Lower leg skin (tissue), 4 donors: Measurements from ENCODE around the gene SLX9. TPM values are rescaled to one million over a fixed set of nuclear protein-coding genes. Genes with fewer than 3 reads are reported as not detected.

Experiments
- DNase-seq, 2 donors: peaks; one replicate each; pipeline ENCODE4 v3.0.0-alpha.2; 2019; ENCODE audit warnings: low spot score in 2 of 2
- H3K4me3 ChIP-seq: fragments of 200-600 bp; sonication (generic); 2 replicates; pipeline ENCODE4 v1.5.1; 2017; ENCODE audit warnings: mild to moderate bottlenecking, low read depth; ENCODE audit not compliant: poor library complexity, severe bottlenecking
- POLR2A ChIP-seq, 2 donors: fragments of 450-650 bp; IDR thresholded peaks; one replicate each; pipeline ENCODE4 v1.6.1; 2016 to 2017; ENCODE audit warnings: antibody characterized with exemption in 2 of 2, mild to moderate bottlenecking in 1 of 2, moderate library complexity in 1 of 2
- WGBS, 2 donors: methylation state at CpG; one replicate each; pipeline ENCODE4 v1.1.5; 2018; 5-methylcytosine and 5-hydroxymethylcytosine counted together
- intact Hi-C: fragments of 100-400 bp; cut with DNase I; formaldehyde crosslinking; loops from one replicate; pipeline ENCODE4 v1.15.0; 2023; ENCODE audit warnings: low total_unique reads
- total RNA-seq, 4 donors: library from RNA; depleted of rRNA; stranded (reverse); fragments of >200 nt; gene quantifications; one replicate each; pipeline ENCODE4 v1.1.0, GENCODE V29; 2016
- TF ChIP-seq, protein P1 (sequence below), 3 donors: fragments of 450-650 bp; IDR thresholded peaks; one replicate each; pipeline ENCODE4 v1.5.1; 2016; ENCODE audit warnings: antibody characterized with exemption in 3 of 3, mild to moderate bottlenecking in 3 of 3, moderate library complexity in 2 of 3

The SLX9 gene
- total RNA-seq, 4 donors from 2014 or later = 19.0 to 36.4 (median 31.6) TPM

DNA sequence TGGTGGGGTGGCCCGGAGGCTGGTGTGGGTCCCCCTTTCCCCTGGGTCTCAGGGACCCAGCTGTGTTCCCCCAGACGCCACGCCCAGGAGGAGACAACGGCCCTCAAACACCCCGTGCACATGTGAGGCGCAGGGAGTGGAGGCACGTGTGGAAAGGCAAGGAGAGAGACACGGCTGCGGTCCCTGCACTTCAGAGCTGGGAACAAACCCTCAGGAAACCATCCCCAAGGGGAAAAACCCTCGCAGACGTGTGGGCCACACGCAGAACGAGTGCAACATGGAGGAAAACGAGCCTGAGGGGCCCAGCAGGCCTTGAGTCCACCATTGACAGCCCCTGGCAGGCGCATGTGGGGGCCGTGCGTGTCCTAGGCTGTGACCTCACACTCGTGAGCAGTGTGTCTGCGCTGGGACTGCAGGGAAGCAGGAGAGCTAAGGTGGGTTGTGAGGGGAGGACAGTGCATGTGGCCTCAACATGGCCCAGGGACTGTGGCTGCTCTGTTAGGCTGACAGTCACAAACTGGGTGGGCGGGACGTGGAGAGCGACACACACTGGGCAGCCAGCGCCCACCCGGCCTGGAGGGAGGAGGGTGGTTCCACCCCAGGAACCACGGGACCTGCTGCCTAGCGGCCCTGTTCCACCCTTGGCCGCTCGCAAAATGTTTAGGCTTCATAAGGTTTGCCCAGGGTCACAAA, 39.1 kb upstream of the SLX9 start:
- no peak overlapping the region for H3K4me3 ChIP-seq
- DNase-seq = no peak
- intact Hi-C loops = no loop called here
- TF ChIP-seq, protein P1, sequence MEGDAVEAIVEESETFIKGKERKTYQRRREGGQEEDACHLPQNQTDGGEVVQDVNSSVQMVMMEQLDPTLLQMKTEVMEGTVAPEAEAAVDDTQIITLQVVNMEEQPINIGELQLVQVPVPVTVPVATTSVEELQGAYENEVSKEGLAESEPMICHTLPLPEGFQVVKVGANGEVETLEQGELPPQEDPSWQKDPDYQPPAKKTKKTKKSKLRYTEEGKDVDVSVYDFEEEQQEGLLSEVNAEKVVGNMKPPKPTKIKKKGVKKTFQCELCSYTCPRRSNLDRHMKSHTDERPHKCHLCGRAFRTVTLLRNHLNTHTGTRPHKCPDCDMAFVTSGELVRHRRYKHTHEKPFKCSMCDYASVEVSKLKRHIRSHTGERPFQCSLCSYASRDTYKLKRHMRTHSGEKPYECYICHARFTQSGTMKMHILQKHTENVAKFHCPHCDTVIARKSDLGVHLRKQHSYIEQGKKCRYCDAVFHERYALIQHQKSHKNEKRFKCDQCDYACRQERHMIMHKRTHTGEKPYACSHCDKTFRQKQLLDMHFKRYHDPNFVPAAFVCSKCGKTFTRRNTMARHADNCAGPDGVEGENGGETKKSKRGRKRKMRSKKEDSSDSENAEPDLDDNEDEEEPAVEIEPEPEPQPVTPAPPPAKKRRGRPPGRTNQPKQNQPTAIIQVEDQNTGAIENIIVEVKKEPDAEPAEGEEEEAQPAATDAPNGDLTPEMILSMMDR (IDR thresholded peaks at IDR 0.05) = no peak
- no peak for TF ChIP-seq POLR2A (IDR thresholded peaks at IDR 0.05)
- 80 to 84% methylated on average over 26 of the region's 28 CpGs for WGBS, 2 donors

DNA sequence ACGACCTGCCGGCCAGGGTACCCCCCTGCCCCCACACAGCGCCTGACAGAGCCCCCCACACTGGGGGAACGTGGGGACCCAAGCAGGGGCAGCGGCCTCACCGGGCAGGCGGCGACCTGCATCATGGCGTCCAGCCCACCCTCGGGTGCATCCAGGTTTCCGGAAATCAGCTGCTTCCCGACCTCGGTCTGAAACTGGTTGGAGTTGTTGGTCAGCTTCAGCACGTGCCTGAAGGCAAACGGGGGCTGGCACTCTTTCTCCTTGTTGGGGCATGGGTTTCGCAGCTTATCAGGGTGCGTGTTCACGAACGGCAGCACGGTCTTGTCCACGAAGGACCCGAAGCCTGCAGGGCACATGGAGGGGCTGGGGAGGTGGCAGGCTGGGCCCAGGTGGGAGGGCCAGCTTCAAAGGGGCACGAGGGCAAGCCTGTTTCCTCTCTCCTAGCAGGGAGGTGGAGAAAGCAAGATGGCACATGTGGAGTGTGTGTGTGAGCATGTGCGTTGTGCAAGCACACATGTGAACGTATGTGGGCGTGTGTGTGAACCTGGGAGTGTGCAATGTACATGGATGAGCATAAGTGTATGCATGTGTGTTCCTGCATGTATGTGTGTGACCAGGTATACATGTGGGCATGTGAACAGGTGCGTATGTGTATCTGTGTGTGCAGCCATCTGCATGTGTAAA, 38.3 kb upstream of the SLX9 start:
- 50 to 57% methylated on average over 26 to 27 of the region's 27 CpGs for WGBS, 2 donors
- intact Hi-C loops = no loop called here
- H3K4me3 ChIP-seq = no peak overlapping the region
- DNase-seq = no peak
- no peak for TF ChIP-seq POLR2A (IDR thresholded peaks at IDR 0.05)
- TF ChIP-seq, protein P1 (IDR thresholded peaks at IDR 0.05) = no peak

DNA sequence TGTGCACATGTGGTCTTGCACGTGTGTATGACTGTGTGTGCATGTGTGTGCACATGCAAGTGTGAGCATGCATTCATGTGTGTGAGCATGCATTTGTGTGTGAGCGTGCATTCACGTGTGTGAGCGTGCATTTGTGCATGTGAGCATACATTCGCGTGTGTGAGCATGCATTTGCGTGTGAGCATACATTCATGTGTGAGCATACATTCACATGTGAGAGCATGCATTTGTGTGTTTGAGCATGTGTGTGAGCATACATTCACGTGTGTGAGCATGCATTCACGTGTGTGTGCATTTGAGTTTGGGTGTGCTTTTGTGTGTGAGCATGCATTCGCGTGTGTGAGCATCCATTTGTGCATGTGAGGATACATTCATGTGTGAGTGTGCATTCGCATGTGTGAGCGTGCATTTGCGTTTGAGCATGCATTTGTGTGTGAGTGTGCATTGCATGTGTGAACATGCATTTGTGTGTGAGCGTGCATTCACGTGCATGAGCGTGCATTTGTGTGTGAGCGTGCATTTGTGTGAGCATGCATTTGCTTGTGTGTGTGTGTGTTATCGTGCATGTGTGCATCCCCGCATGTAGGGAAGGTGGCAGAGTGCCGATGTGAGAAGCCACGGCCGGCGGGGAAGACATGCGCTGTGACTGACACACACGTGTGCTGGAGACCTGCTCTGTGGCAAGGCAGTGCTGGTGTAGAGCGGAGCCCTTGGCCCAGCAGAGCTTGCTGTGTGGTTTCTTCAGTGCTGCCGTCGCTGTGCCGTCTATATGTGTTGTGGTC, 37.4 kb upstream of the SLX9 start:
- H3K4me3 ChIP-seq = no peak overlapping the region
- 89 to 91% methylated on average over 30 of the region's 30 CpGs for WGBS, 2 donors
- intact Hi-C loops = no loop called here
- no peak for TF ChIP-seq POLR2A (IDR thresholded peaks at IDR 0.05)
- TF ChIP-seq, protein P1 (IDR thresholded peaks at IDR 0.05) = no peak
- DNase-seq = no peak

DNA sequence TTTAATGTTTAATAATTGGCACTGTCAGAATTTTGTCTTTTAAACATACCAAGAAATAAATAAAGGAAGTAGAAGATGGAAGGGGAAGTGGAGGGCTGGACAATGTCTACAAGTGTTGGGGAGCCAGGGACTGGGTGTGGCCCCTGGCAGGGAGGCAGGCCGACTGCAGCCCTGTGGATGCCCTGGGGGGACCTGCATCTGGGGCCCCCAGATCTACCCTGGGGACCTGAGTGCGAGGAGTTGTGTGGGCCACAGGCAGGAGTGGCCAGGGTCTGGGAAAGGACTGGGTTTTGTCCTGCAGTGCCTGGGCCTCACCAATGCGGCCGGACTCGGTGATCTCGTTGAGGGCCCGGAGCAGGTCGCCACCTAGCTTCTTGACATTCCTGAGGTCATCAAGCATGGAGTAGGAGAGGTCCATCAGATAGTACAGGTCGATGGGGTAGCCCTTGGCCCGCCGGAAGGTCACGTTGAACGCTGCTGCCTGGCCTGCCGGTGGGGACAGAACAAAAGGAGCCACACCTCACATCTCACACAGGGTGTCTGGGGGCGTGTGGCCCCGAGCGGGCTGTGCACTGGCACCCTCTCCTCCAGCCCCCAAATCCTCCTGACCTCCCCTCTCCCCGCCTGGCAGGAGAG, 36.7 kb upstream of the SLX9 start:
- 82 to 91% methylated on average over 18 of the region's 18 CpGs for WGBS, 2 donors
- no peak overlapping the region for H3K4me3 ChIP-seq
- TF ChIP-seq, protein P1 (IDR thresholded peaks at IDR 0.05) = no peak
- TF ChIP-seq POLR2A (IDR thresholded peaks at IDR 0.05) = no peak
- DNase-seq = no peak
- intact Hi-C loops = no loop called here

DNA sequence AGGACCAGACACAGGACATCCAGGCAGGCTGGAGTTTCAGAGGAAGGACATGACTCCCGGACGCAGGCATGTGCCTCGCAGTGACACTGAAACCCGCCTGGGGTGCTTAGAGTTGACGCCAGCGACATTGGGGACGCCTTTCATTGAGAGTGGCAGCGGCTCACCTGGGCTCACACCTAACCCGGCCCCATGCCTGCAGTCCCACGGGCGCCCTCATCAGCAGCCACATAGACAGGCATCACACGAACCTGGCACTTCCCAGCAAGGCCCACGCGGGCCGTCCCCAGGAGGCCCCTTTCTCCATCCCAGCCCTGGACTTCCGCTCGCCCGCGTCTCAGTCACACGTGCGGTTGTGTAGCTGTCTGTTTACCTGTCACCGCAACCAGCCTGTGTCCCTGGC, 36.1 kb upstream of the SLX9 start:
- TF ChIP-seq, protein P1 (IDR thresholded peaks at IDR 0.05) = no peak
- intact Hi-C loops = no loop called here

More for the DNA sequence above, 36.1 kb upstream of the SLX9 start:
- H3K4me3 ChIP-seq = no peak overlapping the region
- no peak for DNase-seq
- 85 to 89% methylated on average over 22 of the region's 22 CpGs for WGBS, 2 donors
